Lung (tissue), 12 donors: ENCODE results near the gene ATF3. TPM values are rescaled to one million over a fixed set of nuclear protein-coding genes. Genes with fewer than 3 reads are reported as not detected.

Experiments used
- ATAC-seq: fragments of 200-7000 bp; cut with Tn5 transposase; one replicate; pipeline ENCODE4 v1.9.1; 2020; ENCODE audit warnings: moderate number of reproducible peaks; ENCODE audit not compliant: insufficient read depth, low FRiP score
- DNase-seq, 3 donors: peaks; one replicate each; pipeline ENCODE4 v3.0.0-alpha.2; 2013 to 2017
- H3K27ac ChIP-seq, 2 donors: one replicate each; pipeline ENCODE4 v1.5.1; 2013; ENCODE audit warnings: mild to moderate bottlenecking in 2 of 2, moderate library complexity in 2 of 2, control low read depth in 1 of 2, inconsistent platforms in 1 of 2, low read depth in 1 of 2, low read length in 1 of 2
- H3K27me3 ChIP-seq, 3 donors: one replicate each; pipeline ENCODE4 v1.5.1; 2013; ENCODE audit warnings: low read length in 2 of 3; ENCODE audit not compliant: control insufficient read depth in 3 of 3, insufficient read depth in 3 of 3
- H3K36me3 ChIP-seq, 4 donors: one replicate each; pipeline ENCODE4 v1.5.1; 2013; ENCODE audit warnings: low read length in 4 of 4, mild to moderate bottlenecking in 1 of 4, moderate library complexity in 1 of 4; ENCODE audit not compliant: control insufficient read depth in 4 of 4, insufficient read depth in 4 of 4
- H3K4me1 ChIP-seq, 5 donors: one replicate each; pipeline ENCODE4 v1.5.1; 2013; ENCODE audit warnings: low read length in 5 of 5, mild to moderate bottlenecking in 2 of 5, moderate library complexity in 1 of 5; ENCODE audit not compliant: control insufficient read depth in 5 of 5, insufficient read depth in 5 of 5
- H3K4me3 ChIP-seq: one replicate; pipeline ENCODE4 v1.5.1; 2013; ENCODE audit warnings: mild to moderate bottlenecking, control low read depth, moderate library complexity
- H3K9ac ChIP-seq, 2 donors: one replicate each; pipeline ENCODE4 v1.5.1; 2013; ENCODE audit warnings: low read length in 2 of 2, control low read depth in 1 of 2; ENCODE audit not compliant: insufficient read depth in 1 of 2
- H3K9me3 ChIP-seq, 4 donors: one replicate each; pipeline ENCODE4 v1.5.1; 2013; ENCODE audit warnings: low read length in 3 of 4, mild to moderate bottlenecking in 1 of 4, moderate library complexity in 1 of 4; ENCODE audit not compliant: control insufficient read depth in 4 of 4, insufficient read depth in 3 of 4
- WGBS, 2 donors: extraction: QIAGEN DNeasy Blood & Tissue Kit; methylation state at CpG; one replicate each; pipeline ENCODE4 v1.1.7; 2013; 5-methylcytosine and 5-hydroxymethylcytosine counted together
- polyA plus RNA-seq, 2 donors: library from polyadenylated mRNA; stranded (reverse); fragments of 200-250 nt; gene quantifications; one replicate each; pipeline ENCODE4 v1.2.1, GENCODE V29; 2013
- total RNA-seq, 2 donors: library from RNA; depleted of rRNA in 1 of 2; stranded (reverse); fragments of >200 nt in 1 of 2; gene quantifications; one replicate each; pipeline ENCODE4 v1.2.1, GENCODE V29; 2014 to 2021
- TF ChIP-seq, protein P1 (sequence below): IDR thresholded peaks from 2 replicates; pipeline ENCODE4 v1.5.1; 2012; ENCODE audit warnings: mild to moderate bottlenecking; ENCODE audit errors: control extremely low read depth, extremely low read depth
- donor health status: control.
- donor health status: control.
- donor health status: Bipolar disorder and iron deficiency.
- donor health status: healthy.
- donor health status: DM: yes; HTN: yes; CAD: no.

ATF3 gene
- total and polyA plus RNA-seq, 4 donors = 15.9 to 44.1 (median 24.4) TPM

GRCh38 chr1:212601524-212601923 is 7.0 kb upstream of the ATF3 start:
- 83 to 88% methylated on average over 2 of the region's 2 CpGs for WGBS, 2 donors
- TF ChIP-seq, protein P1, sequence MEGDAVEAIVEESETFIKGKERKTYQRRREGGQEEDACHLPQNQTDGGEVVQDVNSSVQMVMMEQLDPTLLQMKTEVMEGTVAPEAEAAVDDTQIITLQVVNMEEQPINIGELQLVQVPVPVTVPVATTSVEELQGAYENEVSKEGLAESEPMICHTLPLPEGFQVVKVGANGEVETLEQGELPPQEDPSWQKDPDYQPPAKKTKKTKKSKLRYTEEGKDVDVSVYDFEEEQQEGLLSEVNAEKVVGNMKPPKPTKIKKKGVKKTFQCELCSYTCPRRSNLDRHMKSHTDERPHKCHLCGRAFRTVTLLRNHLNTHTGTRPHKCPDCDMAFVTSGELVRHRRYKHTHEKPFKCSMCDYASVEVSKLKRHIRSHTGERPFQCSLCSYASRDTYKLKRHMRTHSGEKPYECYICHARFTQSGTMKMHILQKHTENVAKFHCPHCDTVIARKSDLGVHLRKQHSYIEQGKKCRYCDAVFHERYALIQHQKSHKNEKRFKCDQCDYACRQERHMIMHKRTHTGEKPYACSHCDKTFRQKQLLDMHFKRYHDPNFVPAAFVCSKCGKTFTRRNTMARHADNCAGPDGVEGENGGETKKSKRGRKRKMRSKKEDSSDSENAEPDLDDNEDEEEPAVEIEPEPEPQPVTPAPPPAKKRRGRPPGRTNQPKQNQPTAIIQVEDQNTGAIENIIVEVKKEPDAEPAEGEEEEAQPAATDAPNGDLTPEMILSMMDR = no peak
- Histone ChIP-seq H3K9me3 (peaks cover 0 to 2% (median 0%) of the 10 kb centered on the region in 4 donors), H3K36me3 (no peaks in the 10 kb centered on the region), H3K27me3 (peaks cover 0 to 60% (median 60%) of the 10 kb centered on the region in 3 donors), H3K27ac (no peak overlapping the region), H3K9ac (no peak overlapping the region), H3K4me3 (no peak overlapping the region), H3K4me1 (peaks cover 0 to 9% (median 7%) of the 10 kb centered on the region in 5 donors)
- ATAC-seq (no peak), DNase-seq (no peak)

- Histone ChIP-seq H3K4me1 (peaks cover 5 to 32% (median 15%) of the 10 kb centered on the region in 5 donors), H3K36me3 (no peaks in the 10 kb centered on the region), H3K9ac (no peak overlapping the region), H3K27me3 (peaks cover 0 to 66% (median 65%) of the 10 kb centered on the region in 3 donors), H3K9me3 (peaks cover 0 to 2% (median 0%) of the 10 kb centered on the region in 4 donors), H3K4me3 (no peak overlapping the region), H3K27ac (peak overlapping the region in 1 of 2 donors; percentile 62)
- no peak for ATAC-seq
- 13 to 21% methylated on average over 9 of the region's 9 CpGs for WGBS, 2 donors
- peak; percentile 35 to 64 (median 39) for DNase-seq
- TF ChIP-seq, protein P1 = no peak
These were observed 2.8 kb upstream of the ATF3 start for GRCh38 chr1:212605441-212606394.

DNA sequence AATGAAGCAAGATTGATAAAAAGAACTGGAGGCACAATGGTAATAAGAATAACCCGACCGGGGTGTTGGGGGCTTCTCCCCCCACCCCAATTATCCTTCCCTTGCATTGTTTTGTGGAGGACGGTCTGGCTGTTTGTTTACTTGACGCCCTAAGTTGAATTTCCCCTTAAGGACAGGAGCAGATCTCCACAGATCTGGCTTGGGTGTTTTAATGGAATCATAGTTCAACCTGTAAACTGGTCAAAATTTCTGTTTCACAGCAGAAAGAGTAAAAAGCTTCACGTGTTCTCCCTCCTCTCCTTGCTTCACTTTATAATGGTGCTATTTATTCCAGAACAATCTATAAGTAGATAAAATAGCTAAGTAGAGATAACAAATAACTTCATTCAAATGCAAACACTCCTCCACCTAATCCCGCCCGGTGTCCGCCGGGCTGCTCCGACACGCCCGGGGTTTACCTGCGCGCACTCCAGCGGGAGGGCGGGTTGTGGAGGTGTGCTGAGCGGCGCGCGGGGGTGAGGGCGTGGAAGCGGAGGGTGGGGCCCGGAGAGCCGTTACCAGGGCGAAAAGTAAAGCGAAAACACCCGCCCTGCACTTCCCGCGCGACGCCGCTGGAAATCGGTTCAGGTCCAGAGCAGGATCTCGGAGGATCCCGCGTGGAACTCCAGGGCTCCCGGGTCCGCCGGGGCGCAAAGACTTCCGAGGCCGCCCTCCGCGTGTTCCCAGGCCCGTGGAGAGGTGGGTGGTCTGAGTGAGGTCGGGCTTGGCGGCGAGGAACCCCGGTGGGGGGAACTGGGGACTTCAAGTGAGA is 2.0 kb upstream of the ATF3 start:
- H3K9me3 ChIP-seq = peaks cover 0 to 2% (median 0%) of the 10 kb centered on the region in 4 donors
- TF ChIP-seq, protein P1 = no peak
- peak overlapping the region; percentile 50 for H3K4me3 ChIP-seq
- peaks cover 0 to 66% (median 61%) of the 10 kb centered on the region in 3 donors for H3K27me3 ChIP-seq
- peaks cover 9 to 32% (median 15%) of the 10 kb centered on the region in 5 donors for H3K4me1 ChIP-seq
- no peaks in the 10 kb centered on the region for H3K36me3 ChIP-seq
- ATAC-seq (peak; percentile 19), DNase-seq (peak; percentile 50 to 61 (median 56))
- peak overlapping the region in 1 of 2 donors; percentile 99 for H3K27ac ChIP-seq
- 1% methylated on average over 49 of the region's 49 CpGs for WGBS, 2 donors
- peak overlapping the region in 1 of 2 donors; percentile 26 for H3K9ac ChIP-seq
